ENCODE data around the gene ING4. TPM values are rescaled to one million over a fixed set of nuclear protein-coding genes. Genes with fewer than 3 reads are reported as not detected.

Gene ING4
- total RNA-seq = 61.6 TPM

GRCh38 chr12:6662906-6663742 is at the start of gene ING4:
TSS of gene ING4 (minus strand) at chr12:6663119. CDS start at chr12:6663101, 18 bp downstream.

GRCh38 chr12:6700646-6701051 is 37.7 kb upstream of the ING4 start, which contains the start of gene PIANP:
TSS of gene PIANP (minus strand) at chr12:6700815. CDS start at chr12:6698061, 2,754 bp downstream.

GRCh38 chr12:6688999-6689882 is 26.3 kb upstream of the ING4 start, which contains the start of gene ZNF384:
TSS of gene ZNF384 (minus strand) at chr12:6689375. CDS start at chr12:6679520, 9,855 bp downstream.

GRCh38 chr12:6647083-6647604 is 15.8 kb downstream of the ING4 start, which contains the start of gene ACRBP:
TSS of gene ACRBP (minus strand) at chr12:6647432. CDS start at chr12:6647366, 66 bp downstream.

GRCh38 chr12:6635856-6636531 is 26.9 kb downstream of the ING4 start, which contains the start of gene LPAR5:
TSS of gene LPAR5 (minus strand) at chr12:6635959. CDS start at chr12:6621248, 14,711 bp downstream.

Small RNAs within 50 kb of the gene (small RNA-seq; reads per million reads assigned to genes)
- gene RNU6-781P = not detected

Other genes with a start within 250 kb of the ING4 start
- 0.46 TPM for gene CD27, start 218.2 kb downstream of the ING4 start, total RNA-seq
- gene TAPBPL, start 211.1 kb downstream of the ING4 start, total RNA-seq = 2.8 TPM
- gene VAMP1, start 192.4 kb downstream of the ING4 start, total RNA-seq = 27.2 TPM
- 33.0 TPM for gene MRPL51, start 169.9 kb downstream of the ING4 start, total RNA-seq
- gene NCAPD2, start 169.0 kb downstream of the ING4 start, total RNA-seq = 17.8 TPM
- gene GAPDH, start 128.6 kb downstream of the ING4 start, total RNA-seq = 2,434 TPM
- 5.5 TPM for gene IFFO1, start 107.1 kb downstream of the ING4 start, total RNA-seq
- 13.8 TPM for gene NOP2, start 94.8 kb downstream of the ING4 start, total RNA-seq
- 204 TPM for gene CHD4, start 55.7 kb downstream of the ING4 start, total RNA-seq
- gene LPAR5, start 27.2 kb downstream of the ING4 start, total RNA-seq = 1.2 TPM
- gene ACRBP, start 15.7 kb downstream of the ING4 start, total RNA-seq = 0.46 TPM
- 17.3 TPM for gene ZNF384, start 26.3 kb upstream of the ING4 start, total RNA-seq
- gene PIANP, start 37.7 kb upstream of the ING4 start, total RNA-seq = 4.4 TPM
- 41.5 TPM for gene COPS7A, start 60.9 kb upstream of the ING4 start, total RNA-seq
- 104 TPM for gene MLF2, start 90.0 kb upstream of the ING4 start, total RNA-seq
- 84.2 TPM for gene PTMS, start 103.2 kb upstream of the ING4 start, total RNA-seq
- gene LAG3, start 109.4 kb upstream of the ING4 start, total RNA-seq = not detected
- 4.8 TPM for gene CD4, start 126.4 kb upstream of the ING4 start, total RNA-seq
- 87.9 TPM for gene GPR162, start 158.7 kb upstream of the ING4 start, total RNA-seq
- gene P3H3, start 165.3 kb upstream of the ING4 start, total RNA-seq = 15.0 TPM
- 3.2 TPM for gene GNB3, start 177.8 kb upstream of the ING4 start, total RNA-seq
- 6.2 TPM for gene CDCA3, start 188.2 kb upstream of the ING4 start, total RNA-seq
- 91.1 TPM for gene USP5, start 189.0 kb upstream of the ING4 start, total RNA-seq
- gene TPI1, start 204.4 kb upstream of the ING4 start, total RNA-seq = 349 TPM
- gene SPSB2, start 210.2 kb upstream of the ING4 start, total RNA-seq = 2.3 TPM
- gene LRRC23, start 241.7 kb upstream of the ING4 start, total RNA-seq = 27.7 TPM